MCF 10A (cell line): ENCODE results near the gene ECHDC3. TPM values are rescaled to one million over a fixed set of nuclear protein-coding genes. Genes with fewer than 3 reads are reported as not detected.

Experiments
- BruUV-seq: library from RNA; stranded (reverse); fragments of 400-500 nt; replicated peaks from 2 replicates; lab custom pipeline; 2021; lab: Mats Ljungman, UMichigan
- CTCF ChIA-PET: fragments of 300-600 bp; sonication (Branson Sonifier 250); formaldehyde crosslinking; extraction: SDS; loops from one replicate; lab custom pipeline; 2021; ENCODE audit warnings: antibody characterized with exemption, inconsistent platforms; lab: Yijun Ruan, JAX
- POLR2A ChIA-PET: fragments of 300-600, 350-650 bp; sonication (Branson Sonifier 250); formaldehyde crosslinking; extraction: SDS; loops from one replicate; lab custom pipeline; 2020; ENCODE audit warnings: antibody characterized with exemption, inconsistent platforms; lab: Yijun Ruan, JAX
- DNase-seq: peaks from one replicate; pipeline ENCODE4 v3.0.0-alpha.2; 2018; ENCODE audit not compliant: unreplicated experiment
- H3K27ac Mint-ChIP-seq: one replicate; pipeline ENCODE4 v1.8.0; 2022; ENCODE audit warnings: mild to moderate bottlenecking, low read depth, mixed read lengths; ENCODE audit not compliant: unreplicated experiment
- H3K27me3 Mint-ChIP-seq: one replicate; pipeline ENCODE4 v1.8.0; 2022; ENCODE audit warnings: mixed read lengths; ENCODE audit not compliant: insufficient read depth, unreplicated experiment
- H3K36me3 Mint-ChIP-seq: one replicate; pipeline ENCODE4 v1.8.0; 2022; ENCODE audit warnings: mild to moderate bottlenecking, moderate library complexity, mixed read lengths; ENCODE audit not compliant: insufficient read depth, unreplicated experiment
- H3K4me1 Mint-ChIP-seq: one replicate; pipeline ENCODE4 v1.8.0; 2022; ENCODE audit warnings: mixed read lengths; ENCODE audit not compliant: insufficient read depth, unreplicated experiment
- H3K4me3 Mint-ChIP-seq: one replicate; pipeline ENCODE4 v1.8.0; 2022; ENCODE audit warnings: mild to moderate bottlenecking, moderate library complexity, mixed read lengths; ENCODE audit not compliant: unreplicated experiment
- H3K9me3 Mint-ChIP-seq: one replicate; pipeline ENCODE4 v1.8.0; 2022; ENCODE audit warnings: mixed read lengths; ENCODE audit not compliant: unreplicated experiment
- CTCF ChIP-seq: fragments of 200-600 bp; IDR thresholded peaks from one replicate; pipeline ENCODE4 v1.8.0; 2022; ENCODE audit warnings: antibody characterized with exemption, mild to moderate bottlenecking; ENCODE audit not compliant: unreplicated experiment
- intact Hi-C: fragments of 100-400 bp; cut with micrococcal nuclease; formaldehyde crosslinking; loops from 2 replicates; pipeline ENCODE4 v1.14.1; 2022
- total RNA-seq: library from RNA; stranded (reverse); gene quantifications from 2 replicates; pipeline ENCODE4 v1.2.3, GENCODE V29; 2022

The ECHDC3 gene
- total RNA-seq, 1 experiment from 2014 or later = 25.5 TPM

- Mint-ChIP-seq H3K36me3 (no peaks in the 10 kb centered on the region), H3K4me1 (peaks cover 6% of the 10 kb centered on the region), H3K27ac (no peak overlapping the region), H3K4me3 (no peak overlapping the region), H3K27me3 (no peaks in the 10 kb centered on the region), H3K9me3 (no peaks in the 10 kb centered on the region)
- no peak for DNase-seq
- ChIA-PET CTCF (interaction anchor here (0.5 to 3.3 kb wide), 6 partner anchors 34 to 842 kb away, joined by 3 to 23 read pairs (median 4); no protein-coding TSS in a partner anchor), POLR2A (interaction anchor here (0.8 kb wide), 1 partner anchor 166 kb away, joined by 3 read pairs; no protein-coding TSS in a partner anchor)
- BruUV-seq = no TSS peak
- TF ChIP-seq CTCF = no peak
- intact Hi-C loops = loop anchor here (5.0 to 10.0 kb wide), 2 partner anchors 34 to 407 kb away; partner anchors contain the start of genes CDC123, NUDT5 and PROSER2
Observed at GRCh38 chr10:11787846-11788245, 45.7 kb downstream of the ECHDC3 start.

- H3K27ac Mint-ChIP-seq = no peak overlapping the region
- ChIA-PET CTCF (interaction anchor here (0.6 to 6.8 kb wide), 3 partner anchors 24 to 197 kb away, joined by 3 to 44 read pairs (median 23); no protein-coding TSS in a partner anchor), POLR2A (interaction anchor here (0.7 kb wide), 2 partner anchors 16 to 25 kb away, joined by 4 read pairs; no protein-coding TSS in a partner anchor)
- peak; percentile 8 for DNase-seq
- H3K4me1 Mint-ChIP-seq = peaks cover 17% of the 10 kb centered on the region
- BruUV-seq = no TSS peak
- no peaks in the 10 kb centered on the region for H3K36me3 Mint-ChIP-seq
- intact Hi-C loops = loop anchor here (5.0 to 10.0 kb wide), 2 partner anchors 33 to 405 kb away; partner anchors contain the start of genes CDC123, NUDT5 and PROSER2
- H3K27me3 Mint-ChIP-seq = no peaks in the 10 kb centered on the region
- TF ChIP-seq CTCF = no peak
- H3K4me3 Mint-ChIP-seq = no peak overlapping the region
- no peaks in the 10 kb centered on the region for H3K9me3 Mint-ChIP-seq
Observed at GRCh38 chr10:11789306-11789705, 47.1 kb downstream of the ECHDC3 start.

- no TSS peak for BruUV-seq
- intact Hi-C loops = loop anchor here (5.0 to 10.0 kb wide), 2 partner anchors 32 to 405 kb away; partner anchors contain the start of genes CDC123, NUDT5 and PROSER2
- DNase-seq = no peak
- no peaks in the 10 kb centered on the region for H3K36me3 Mint-ChIP-seq
- no peak overlapping the region for H3K4me3 Mint-ChIP-seq
- H3K27me3 Mint-ChIP-seq = no peaks in the 10 kb centered on the region
- no peak for TF ChIP-seq CTCF
- peaks cover 17% of the 10 kb centered on the region for H3K4me1 Mint-ChIP-seq
- ChIA-PET POLR2A (interaction anchor here (0.6 kb wide), 1 partner anchor 156 kb away, joined by 3 read pairs; no protein-coding TSS in a partner anchor), CTCF (interaction anchor here (0.6 to 6.8 kb wide), 5 partner anchors 8 to 1963 kb away, joined by 3 to 44 read pairs (median 9); partner anchors contain the start of genes CDC123 and NUDT5)
- H3K9me3 Mint-ChIP-seq = no peaks in the 10 kb centered on the region
- no peak overlapping the region for H3K27ac Mint-ChIP-seq
Observed at GRCh38 chr10:11789956-11790355, 47.8 kb downstream of the ECHDC3 start.

GRCh38 chr10:11793762-11794479 lies 51.7 kb downstream of the ECHDC3 start:
- TF ChIP-seq CTCF = no peak
- no peaks in the 10 kb centered on the region for H3K36me3 Mint-ChIP-seq
- BruUV-seq = no TSS peak
- no peak overlapping the region for H3K4me3 Mint-ChIP-seq
- H3K27me3 Mint-ChIP-seq = no peaks in the 10 kb centered on the region
- peak overlapping the region; percentile 21 for H3K27ac Mint-ChIP-seq
- DNase-seq = peak; percentile 55
- peaks cover 17% of the 10 kb centered on the region for H3K4me1 Mint-ChIP-seq
- intact Hi-C loops = no loop called here
- POLR2A ChIA-PET = interaction anchor here (0.6 kb wide), 1 partner anchor 105 kb away, joined by 3 read pairs; no protein-coding TSS in a partner anchor
- CTCF ChIA-PET = interaction anchor here (0.6 to 6.8 kb wide), 19 partner anchors 10 to 928 kb away, joined by 3 to 44 read pairs (median 4); no protein-coding TSS in a partner anchor
- H3K9me3 Mint-ChIP-seq = no peaks in the 10 kb centered on the region
